OCI-LY7 (cell line): ENCODE data around the gene SLC9A9.

ENCODE experiments used
- CTCF ChIP-seq: fragments of 200-600 bp; sonication (generic); conservative IDR thresholded peaks from 2 replicates; pipeline ENCODE4 v1.5.1; 2014; ENCODE audit warnings: mild to moderate bottlenecking, antibody characterized with exemption, low read length, moderate library complexity, mixed read lengths
- EZH2phosphoT487 ChIP-seq: fragments of 200-600 bp; sonication (generic); IDR thresholded peaks from 2 replicates; pipeline ENCODE4 v1.6.1; 2018; ENCODE audit warnings: low read depth, borderline replicate concordance, mild to moderate bottlenecking, mixed run types, antibody characterized with exemption, low read length, moderate library complexity, mixed read lengths

DNA sequence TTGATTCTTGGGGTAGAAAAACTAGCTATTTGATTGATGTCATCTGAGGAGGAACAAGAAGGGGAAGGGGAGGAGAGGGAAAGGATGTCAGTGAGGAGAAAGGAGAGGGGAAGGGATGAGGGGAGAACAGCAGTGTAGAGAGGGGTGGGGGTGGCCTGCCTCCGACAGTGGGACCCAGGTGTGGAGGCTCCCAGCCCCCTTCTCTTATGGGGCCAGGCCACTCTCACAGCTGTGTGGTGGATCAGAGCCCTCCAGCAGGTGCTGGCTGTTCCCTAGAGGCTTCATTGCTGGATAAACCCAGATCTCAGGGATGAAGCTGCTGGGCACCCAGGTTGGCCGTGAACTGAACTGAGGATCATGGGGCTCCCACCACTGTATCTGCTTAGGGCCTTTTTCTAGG, 464.2 kb downstream of the SLC9A9 start:
- TF ChIP-seq CTCF, result no peak
- TF ChIP-seq EZH2phosphoT487, result no peak
